Measurements from ENCODE around the gene THAP3.

DNA sequence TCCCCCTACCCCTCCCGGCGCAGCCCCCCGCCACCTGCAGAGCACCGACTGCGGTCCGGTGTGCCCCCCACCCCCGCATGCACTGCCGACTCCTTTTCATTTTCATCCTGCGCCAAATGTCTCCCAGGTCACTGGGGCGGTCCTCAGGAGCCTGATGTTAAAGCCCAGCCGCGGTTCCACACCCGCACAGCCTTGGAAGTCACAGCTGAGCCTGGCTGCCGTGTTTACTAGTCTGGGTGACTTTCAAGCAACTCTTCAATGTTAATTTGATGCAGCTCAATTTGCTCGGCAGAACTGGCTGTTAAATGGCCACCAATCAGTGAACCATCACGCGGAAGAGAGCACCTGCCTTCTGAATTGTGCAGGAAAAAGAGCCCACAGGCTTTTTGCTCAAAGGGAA is 27.2 kb downstream of the THAP3 start:
- TF ChIP-seq CREB1 (CRISPR knock-in tag; IDR thresholded peaks at IDR 0.05; ENCODE audit: low read depth), result no peak
- TF ChIP-seq, protein P1, sequence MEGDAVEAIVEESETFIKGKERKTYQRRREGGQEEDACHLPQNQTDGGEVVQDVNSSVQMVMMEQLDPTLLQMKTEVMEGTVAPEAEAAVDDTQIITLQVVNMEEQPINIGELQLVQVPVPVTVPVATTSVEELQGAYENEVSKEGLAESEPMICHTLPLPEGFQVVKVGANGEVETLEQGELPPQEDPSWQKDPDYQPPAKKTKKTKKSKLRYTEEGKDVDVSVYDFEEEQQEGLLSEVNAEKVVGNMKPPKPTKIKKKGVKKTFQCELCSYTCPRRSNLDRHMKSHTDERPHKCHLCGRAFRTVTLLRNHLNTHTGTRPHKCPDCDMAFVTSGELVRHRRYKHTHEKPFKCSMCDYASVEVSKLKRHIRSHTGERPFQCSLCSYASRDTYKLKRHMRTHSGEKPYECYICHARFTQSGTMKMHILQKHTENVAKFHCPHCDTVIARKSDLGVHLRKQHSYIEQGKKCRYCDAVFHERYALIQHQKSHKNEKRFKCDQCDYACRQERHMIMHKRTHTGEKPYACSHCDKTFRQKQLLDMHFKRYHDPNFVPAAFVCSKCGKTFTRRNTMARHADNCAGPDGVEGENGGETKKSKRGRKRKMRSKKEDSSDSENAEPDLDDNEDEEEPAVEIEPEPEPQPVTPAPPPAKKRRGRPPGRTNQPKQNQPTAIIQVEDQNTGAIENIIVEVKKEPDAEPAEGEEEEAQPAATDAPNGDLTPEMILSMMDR (conservative IDR thresholded peaks at IDR 0.05; ENCODE audit: low read depth in 2 of 2), result no peak
- no peak for TF ChIP-seq ETS1 (IDR thresholded peaks at IDR 0.05)
- TF ChIP-seq ZNF331 (CRISPR knock-in tag; IDR thresholded peaks at IDR 0.05; ENCODE audit: low read depth), result no peak
- TF ChIP-seq POLR2AphosphoS5 (IDR thresholded peaks at IDR 0.05; ENCODE audit: low read depth), result no peak
- no peak for TF ChIP-seq EZH2 (IDR thresholded peaks at IDR 0.05; ENCODE audit: low read depth, unreplicated experiment)
- TF ChIP-seq, protein P2, sequence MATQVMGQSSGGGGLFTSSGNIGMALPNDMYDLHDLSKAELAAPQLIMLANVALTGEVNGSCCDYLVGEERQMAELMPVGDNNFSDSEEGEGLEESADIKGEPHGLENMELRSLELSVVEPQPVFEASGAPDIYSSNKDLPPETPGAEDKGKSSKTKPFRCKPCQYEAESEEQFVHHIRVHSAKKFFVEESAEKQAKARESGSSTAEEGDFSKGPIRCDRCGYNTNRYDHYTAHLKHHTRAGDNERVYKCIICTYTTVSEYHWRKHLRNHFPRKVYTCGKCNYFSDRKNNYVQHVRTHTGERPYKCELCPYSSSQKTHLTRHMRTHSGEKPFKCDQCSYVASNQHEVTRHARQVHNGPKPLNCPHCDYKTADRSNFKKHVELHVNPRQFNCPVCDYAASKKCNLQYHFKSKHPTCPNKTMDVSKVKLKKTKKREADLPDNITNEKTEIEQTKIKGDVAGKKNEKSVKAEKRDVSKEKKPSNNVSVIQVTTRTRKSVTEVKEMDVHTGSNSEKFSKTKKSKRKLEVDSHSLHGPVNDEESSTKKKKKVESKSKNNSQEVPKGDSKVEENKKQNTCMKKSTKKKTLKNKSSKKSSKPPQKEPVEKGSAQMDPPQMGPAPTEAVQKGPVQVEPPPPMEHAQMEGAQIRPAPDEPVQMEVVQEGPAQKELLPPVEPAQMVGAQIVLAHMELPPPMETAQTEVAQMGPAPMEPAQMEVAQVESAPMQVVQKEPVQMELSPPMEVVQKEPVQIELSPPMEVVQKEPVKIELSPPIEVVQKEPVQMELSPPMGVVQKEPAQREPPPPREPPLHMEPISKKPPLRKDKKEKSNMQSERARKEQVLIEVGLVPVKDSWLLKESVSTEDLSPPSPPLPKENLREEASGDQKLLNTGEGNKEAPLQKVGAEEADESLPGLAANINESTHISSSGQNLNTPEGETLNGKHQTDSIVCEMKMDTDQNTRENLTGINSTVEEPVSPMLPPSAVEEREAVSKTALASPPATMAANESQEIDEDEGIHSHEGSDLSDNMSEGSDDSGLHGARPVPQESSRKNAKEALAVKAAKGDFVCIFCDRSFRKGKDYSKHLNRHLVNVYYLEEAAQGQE (IDR thresholded peaks at IDR 0.05; ENCODE audit: unreplicated experiment), result no peak
- no peak for TF ChIP-seq JUNB (IDR thresholded peaks at IDR 0.05; ENCODE audit: unreplicated experiment)
- no peak for TF ChIP-seq EZH2phosphoT487 (IDR thresholded peaks at IDR 0.05; ENCODE audit: unreplicated experiment)
- no peak for TF ChIP-seq NANOG (IDR thresholded peaks at IDR 0.05; ENCODE audit: borderline replicate concordance)
- TF ChIP-seq ZNF114 (CRISPR knock-in tag; IDR thresholded peaks at IDR 0.05), result no peak
- no peak for TF ChIP-seq ZNF462 (CRISPR knock-in tag; IDR thresholded peaks at IDR 0.05)

All from GM23338 (cell line).